GM19023 (cell line): ENCODE data around the gene MYEOV.

Experiments used
- ATAC-seq: cut with Tn5 transposase; IDR thresholded peaks from one replicate; pipeline ENCODE4 v1.9.1; 2021; ENCODE audit warnings: mild to moderate bottlenecking, moderate library complexity; ENCODE audit not compliant: unreplicated experiment

Gene MYEOV

GRCh38 chr11:69286374-69287371 is 7.3 kb upstream of the MYEOV start:
- ATAC-seq = no peak

GRCh38 chr11:69287968-69288882 is 5.7 kb upstream of the MYEOV start:
- no peak for ATAC-seq

DNA sequence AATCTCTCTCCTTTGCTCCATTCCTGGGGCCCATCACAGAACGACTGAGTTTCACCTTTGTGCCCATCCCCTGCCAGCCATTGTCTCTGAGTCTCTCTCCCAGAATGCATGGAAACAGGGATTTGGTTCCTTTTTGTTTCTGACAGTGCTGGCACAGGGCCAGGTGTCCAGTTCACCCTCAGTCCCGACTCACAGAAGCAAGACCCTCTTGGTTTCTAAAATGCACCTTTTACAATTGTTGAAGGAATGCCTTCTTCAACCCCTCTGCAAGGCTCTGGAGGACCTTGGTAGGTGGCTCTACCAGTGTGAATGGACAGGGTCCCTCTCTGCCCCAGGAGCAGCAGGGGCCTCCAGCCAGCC is 5.1 kb upstream of the MYEOV start:
- ATAC-seq = no peak

DNA sequence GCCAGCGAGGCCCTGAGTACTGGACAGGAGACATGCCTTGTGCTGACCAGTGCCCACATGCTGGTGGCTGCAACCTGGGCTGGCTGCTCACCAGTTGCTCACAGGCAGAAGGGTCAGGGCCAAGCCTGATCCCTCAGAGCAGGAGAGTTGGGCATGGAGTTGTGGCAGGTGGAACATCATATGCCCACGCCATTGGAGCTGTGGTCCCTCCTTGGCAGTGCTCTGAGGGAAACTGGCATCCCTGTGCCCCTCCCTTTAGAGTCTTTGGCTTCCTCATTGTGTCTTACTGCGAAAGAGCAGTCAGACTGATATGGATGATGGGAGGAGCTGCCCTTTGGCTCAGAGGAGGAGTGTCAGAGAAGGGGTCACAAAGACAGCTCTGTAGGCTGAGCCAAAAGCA is 3.1 kb upstream of the MYEOV start:
- ATAC-seq = no peak

- no peak for ATAC-seq
These were observed 2.4 kb upstream of the MYEOV start for GRCh38 chr11:69291459-69292110.

GRCh38 chr11:69292221-69292648 is 1.7 kb upstream of the MYEOV start:
- ATAC-seq = no peak

- no peak for ATAC-seq
These were observed 868 bp upstream of the MYEOV start for GRCh38 chr11:69293087-69293486.

DNA sequence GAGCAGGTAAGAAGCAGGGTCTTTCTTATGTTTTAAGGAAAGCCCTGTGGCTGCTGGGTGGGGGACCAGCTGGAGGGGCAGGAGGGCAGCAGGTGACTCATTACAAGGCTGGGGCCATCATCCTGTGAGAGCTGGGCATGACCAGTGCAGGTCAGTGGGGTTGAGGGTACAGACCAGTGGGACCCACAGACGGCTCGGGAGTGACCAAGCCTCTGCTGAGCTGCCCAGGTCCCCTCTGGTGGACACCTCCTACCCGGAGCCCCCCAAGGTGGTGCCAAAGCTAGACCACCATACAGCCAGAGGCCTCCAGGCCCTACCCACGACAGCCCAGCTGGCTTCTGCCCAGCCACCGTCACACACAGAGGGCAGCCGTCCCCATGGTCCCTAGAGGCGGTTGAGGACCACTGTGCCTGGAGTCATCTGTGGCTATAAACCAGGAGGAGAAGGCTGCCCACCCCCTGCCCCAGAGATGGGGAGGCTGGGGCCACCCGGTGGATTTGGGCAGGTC is 670 bp downstream of the MYEOV start:
- no peak for ATAC-seq

DNA sequence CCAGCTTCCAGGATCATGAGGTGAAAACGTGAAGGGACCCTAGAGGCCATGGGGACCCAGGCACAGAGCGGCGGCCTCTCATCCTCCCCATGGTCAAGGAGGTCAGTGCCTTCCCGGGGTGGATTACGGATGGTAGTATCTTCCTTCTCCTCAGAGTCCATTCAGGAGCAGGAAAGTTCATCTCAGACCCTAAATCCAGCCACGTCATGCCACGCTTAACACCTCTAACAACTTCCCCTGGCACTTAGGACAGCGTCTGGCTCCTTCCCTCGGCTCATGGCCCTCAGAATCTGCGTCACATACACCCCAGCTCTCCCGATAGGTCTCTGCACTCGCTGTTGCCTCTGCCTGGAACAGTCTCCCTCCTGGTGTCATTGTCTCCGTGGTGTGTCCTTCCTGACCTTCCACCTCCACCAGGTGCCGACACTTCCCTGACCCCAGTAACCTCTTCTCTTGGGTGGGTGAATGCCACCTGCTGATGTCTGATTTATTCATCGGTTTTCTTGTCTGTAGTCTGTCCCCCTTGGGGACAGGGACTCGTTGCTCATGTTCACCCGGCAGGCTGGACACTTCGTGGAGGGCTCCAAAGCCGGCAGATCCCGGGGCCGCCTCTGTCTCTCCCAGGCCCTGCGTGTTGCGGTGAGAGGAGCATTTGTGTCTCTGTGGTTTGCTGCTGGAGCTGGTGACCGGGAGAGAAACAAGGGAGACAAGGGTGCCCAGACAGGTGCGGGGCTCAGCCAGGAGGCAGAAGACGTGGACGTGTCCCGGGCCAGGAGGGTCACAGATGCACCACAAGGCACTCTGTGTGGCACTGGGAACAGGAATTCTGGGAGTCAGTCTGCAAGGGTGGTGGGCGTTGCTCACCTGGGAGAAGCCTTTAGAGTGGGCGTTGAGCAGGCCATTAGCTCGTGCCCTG is 1.4 kb downstream of the MYEOV start:
- no peak for ATAC-seq

GRCh38 chr11:69295995-69296889 is 2.3 kb downstream of the MYEOV start:
- ATAC-seq = no peak

GRCh38 chr11:69296890-69297786 is 3.2 kb downstream of the MYEOV start:
- ATAC-seq = peak; percentile 53

DNA sequence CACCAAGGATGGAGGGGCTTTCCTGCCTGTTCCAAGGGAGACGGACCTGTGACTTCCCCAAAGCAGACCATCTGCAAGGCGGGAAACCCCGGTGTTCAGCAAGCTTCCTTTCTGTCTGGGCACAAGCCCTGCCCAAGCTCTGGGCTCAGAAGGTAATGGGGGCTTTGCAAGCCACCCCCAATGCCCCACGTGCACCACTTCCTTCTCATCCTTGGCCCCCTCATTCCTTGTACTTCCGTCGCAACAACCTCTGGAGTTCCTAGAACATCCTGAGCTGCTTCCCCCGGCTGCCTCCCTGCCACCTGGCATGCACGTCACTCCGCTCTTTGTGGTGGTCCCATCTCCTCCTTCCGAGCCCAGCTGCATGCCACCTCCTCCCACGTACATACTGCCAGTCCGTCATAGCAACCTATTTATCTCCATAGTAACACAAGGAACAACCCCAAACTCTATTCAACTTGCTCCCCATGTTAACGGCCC is 3.9 kb downstream of the MYEOV start:
- peak; percentile 13 for ATAC-seq

- peak; percentile 51 for ATAC-seq
These were observed 4.5 kb downstream of the MYEOV start for GRCh38 chr11:69298267-69299022.

- ATAC-seq = no peak
These were observed 5.1 kb downstream of the MYEOV start for GRCh38 chr11:69299023-69299461.

DNA sequence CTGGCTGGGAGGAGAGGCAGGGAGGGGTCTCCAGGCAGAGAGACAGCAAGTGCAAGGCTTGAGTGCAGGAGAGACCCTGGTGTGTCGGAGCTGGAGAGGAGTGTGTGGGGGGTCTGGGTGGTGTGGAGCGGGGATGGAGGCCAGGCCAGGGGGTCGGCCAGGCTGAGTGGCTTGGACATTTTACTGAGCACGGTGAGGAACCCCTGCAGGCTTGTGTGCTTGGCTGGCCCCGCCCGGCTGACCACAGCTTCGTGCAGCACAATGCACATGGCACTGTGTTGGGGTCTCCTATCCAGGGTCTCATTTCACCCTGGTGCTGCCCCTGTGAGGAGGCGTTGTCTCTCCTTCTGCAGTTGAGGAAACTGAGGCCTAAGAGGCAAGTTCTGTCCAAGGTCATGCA is 5.6 kb downstream of the MYEOV start:
- ATAC-seq = no peak

DNA sequence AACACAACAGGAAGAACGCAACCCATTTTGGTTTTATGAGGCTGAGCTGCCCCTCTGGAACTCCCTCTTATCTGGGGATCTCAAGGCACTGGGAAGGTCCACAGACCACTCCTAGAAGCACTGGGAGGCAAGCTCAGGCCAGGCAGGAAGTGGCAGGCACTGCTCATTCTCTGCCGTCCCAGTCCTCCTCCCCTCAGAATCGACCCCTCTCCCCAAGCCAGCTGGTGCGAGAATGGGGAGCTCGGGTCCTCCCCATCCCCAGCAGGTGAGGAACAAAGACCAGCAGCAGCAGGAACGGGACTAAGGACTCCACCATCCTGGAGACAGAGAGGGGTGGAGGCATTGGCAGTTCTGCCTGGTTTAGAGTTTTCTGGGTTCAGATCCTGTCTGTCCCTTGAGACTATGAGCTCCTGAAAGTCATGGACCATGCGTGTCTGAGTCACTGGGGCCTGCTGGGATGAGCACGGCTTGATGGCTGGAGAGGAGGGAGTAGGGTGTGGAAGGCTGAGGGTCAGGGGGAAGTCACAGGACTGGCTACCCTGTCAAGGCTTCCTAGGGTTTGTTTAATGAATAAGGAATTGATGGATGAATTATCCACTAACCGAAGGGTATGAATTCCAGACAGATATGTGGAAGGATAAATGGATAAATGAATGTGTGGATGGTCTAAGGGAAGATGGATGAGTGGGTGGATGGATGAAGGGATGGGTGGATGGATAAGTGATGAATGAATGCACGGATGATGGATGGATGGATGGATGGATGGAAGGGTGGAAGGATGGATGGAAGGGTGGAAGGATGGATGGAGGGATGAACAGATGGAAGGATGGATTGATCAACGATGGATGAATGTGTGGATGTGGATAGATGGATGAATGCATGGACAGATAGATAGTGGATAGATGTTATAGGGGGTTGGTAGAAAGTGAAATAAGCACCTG is 6.4 kb downstream of the MYEOV start:
- no peak for ATAC-seq
